Gastroesophageal sphincter (tissue), 3 donors: ENCODE results near the gene FSCN2.

Experiments used
- CTCF ChIP-seq, 4 experiments: fragments of 200-600 bp in 2 of 4; fragments of 450-650 bp in 2 of 4; sonication (generic) in 1 of 4; IDR thresholded peaks; one replicate each; pipeline ENCODE4 v1.5.1; 2017 to 2019; ENCODE audit warnings: antibody characterized with exemption in 4 of 4, mild to moderate bottlenecking in 2 of 4, moderate library complexity in 2 of 4
- EP300 ChIP-seq: sonication (generic); formaldehyde crosslinking; IDR thresholded peaks from one replicate; pipeline ENCODE4 v1.6.1; 2017; ENCODE audit warnings: antibody characterized with exemption, mild to moderate bottlenecking
- POLR2A ChIP-seq, 2 donors: fragments of 450-650 bp; IDR thresholded peaks; one replicate each; pipeline ENCODE4 v1.6.1; 2017; ENCODE audit warnings: antibody characterized with exemption in 2 of 2, mild to moderate bottlenecking in 2 of 2, moderate library complexity in 1 of 2

GRCh38 chr17:81489012-81489997 lies 38.9 kb upstream of the FSCN2 start:
- TF ChIP-seq CTCF (IDR thresholded peaks at IDR 0.05) (no peak), EP300 (no peak), POLR2A (IDR thresholded peaks at IDR 0.05) (no peak)
